SK-N-SH (cell line): ENCODE data around the gene EFCAB12. TPM values are rescaled to one million over a fixed set of nuclear protein-coding genes. Genes with fewer than 3 reads are reported as not detected.

ENCODE experiments used
- CTCF ChIA-PET: fragments of 300-600, 350-600 bp; formaldehyde crosslinking; extraction: SDS; loops from one replicate; lab custom pipeline; 2021; lab: Yijun Ruan, JAX
- POLR2A ChIA-PET: fragments of 350-600 bp; sonication (Branson Sonifier 250); formaldehyde crosslinking; extraction: SDS; loops from one replicate; lab custom pipeline; 2020; ENCODE audit warnings: antibody characterized with exemption, inconsistent platforms; lab: Yijun Ruan, JAX
- DNase-seq: peaks from one replicate; pipeline ENCODE4 v3.0.0; 2012
- H2AFZ ChIP-seq: fragments of 200-600 bp; sonication (generic); 2 replicates; pipeline ENCODE4 v1.8.1; 2016; ENCODE audit warnings: antibody characterized with exemption, mild to moderate bottlenecking, low read depth
- H3F3A ChIP-seq: fragments of 200-600 bp; sonication (generic); replicated peaks from 2 replicates; pipeline ENCODE3; 2016; ENCODE audit warnings: antibody characterized with exemption, mild to moderate bottlenecking; ENCODE audit not compliant: insufficient read depth
- H3K27ac ChIP-seq, 2 experiments: fragments of 200-500 bp in 1 of 2; fragments of 200-600 bp in 1 of 2; sonication (Bioruptor generic) in 1 of 2; sonication (generic), shearing (Covaris generic) in 1 of 2; 2 replicates each; pipeline versions ENCODE4 v1.5.1 to v1.6.1; 2014 to 2016; ENCODE audit warnings: low read depth in 2 of 2, inconsistent platforms in 1 of 2, low read length in 1 of 2, mild to moderate bottlenecking in 1 of 2, mixed read lengths in 1 of 2
- H3K27me3 ChIP-seq: fragments of 200-600 bp; sonication (generic), shearing (Covaris generic); 2 replicates; pipeline ENCODE4 v1.6.1; 2016; ENCODE audit warnings: mixed run types; ENCODE audit not compliant: insufficient read depth
- H3K36me3 ChIP-seq, 2 experiments: fragments of 200-500 bp in 1 of 2; fragments of 200-600 bp in 1 of 2; sonication (Bioruptor generic) in 1 of 2; sonication (generic) in 1 of 2; replicated peaks in 1 of 2; 2 replicates each; pipeline versions ENCODE3 to v1.5.1; 2014 to 2016; ENCODE audit warnings: low read length in 1 of 2, mild to moderate bottlenecking in 1 of 2; ENCODE audit not compliant: insufficient read depth in 2 of 2, control insufficient read depth in 1 of 2
- H3K4me1 ChIP-seq, 2 experiments: fragments of 200-500 bp in 1 of 2; fragments of 200-600 bp in 1 of 2; sonication (Bioruptor generic) in 1 of 2; sonication (generic), shearing (Covaris generic) in 1 of 2; 2 replicates each; pipeline versions ENCODE4 v1.5.1 to v1.6.1; 2014 to 2016; ENCODE audit warnings: low read depth in 1 of 2, low read length in 1 of 2, mixed run types in 1 of 2; ENCODE audit not compliant: insufficient read depth in 2 of 2, control insufficient read depth in 1 of 2
- H3K4me2 ChIP-seq: fragments of 200-600 bp; sonication (generic), shearing (Covaris generic); 2 replicates; pipeline ENCODE4 v1.6.1; 2017; ENCODE audit warnings: mixed run types
- H3K4me3 ChIP-seq, 2 experiments: fragments of 200-500 bp in 1 of 2; fragments of 200-600 bp in 1 of 2; sonication (Bioruptor generic) in 1 of 2; sonication (generic), shearing (Covaris generic) in 1 of 2; 2 replicates each; pipeline versions ENCODE4 v1.5.1 to v1.8.1; 2014 to 2016; ENCODE audit warnings: low read depth in 2 of 2, inconsistent platforms in 1 of 2, low read length in 1 of 2, mild to moderate bottlenecking in 1 of 2, mixed read lengths in 1 of 2, moderate library complexity in 1 of 2
- H3K79me2 ChIP-seq: fragments of 200-600 bp; sonication (generic); 2 replicates; pipeline ENCODE4 v1.8.1; 2017; ENCODE audit warnings: mild to moderate bottlenecking; ENCODE audit not compliant: insufficient read depth
- H3K9ac ChIP-seq: fragments of 200-600 bp; sonication (generic); 2 replicates; pipeline ENCODE4 v1.6.1; 2017; ENCODE audit warnings: mixed run types
- H3K9me2 ChIP-seq: fragments of 200-600 bp; sonication (generic); 2 replicates; pipeline ENCODE4 v1.6.1; 2017; ENCODE audit warnings: mixed run types
- H3K9me3 ChIP-seq: fragments of 200-600 bp; sonication (generic); 2 replicates; pipeline ENCODE4 v1.6.1; 2017; ENCODE audit warnings: mixed run types, mild to moderate bottlenecking, moderate library complexity
- H4K20me1 ChIP-seq: fragments of 200-600 bp; sonication (generic); 2 replicates; pipeline ENCODE4 v1.6.1; 2017; ENCODE audit warnings: mild to moderate bottlenecking, mixed run types; ENCODE audit not compliant: insufficient read depth
- ELF1 ChIP-seq: IDR thresholded peaks from 2 replicates; pipeline ENCODE4 v1.4.0; 2012
- GATA2 ChIP-seq: sonication (generic); formaldehyde crosslinking; IDR thresholded peaks from 2 replicates; pipeline ENCODE4 v1.5.0; 2020; ENCODE audit warnings: mild to moderate bottlenecking, missing genetic modification reagents
- MEF2A ChIP-seq: IDR thresholded peaks from 2 replicates; pipeline ENCODE4 v1.4.0; 2012; ENCODE audit warnings: low read depth, borderline replicate concordance
- POLR2AphosphoS5 ChIP-seq: IDR thresholded peaks from 2 replicates; pipeline ENCODE4 v1.6.1; 2012; ENCODE audit warnings: low read depth, low read length
- REST ChIP-seq: IDR thresholded peaks from 2 replicates; pipeline ENCODE4 v1.6.1; 2012; ENCODE audit warnings: mild to moderate bottlenecking, low read depth, low read length, moderate library complexity
- SMC3 ChIP-seq: IDR thresholded peaks from 2 replicates; pipeline ENCODE4 v1.6.1; 2012; ENCODE audit warnings: low read depth, low read length, improper control_type of control experiment
- TAF1 ChIP-seq: IDR thresholded peaks from 2 replicates; pipeline ENCODE4 v1.6.1; 2012; ENCODE audit warnings: low read depth, mild to moderate bottlenecking, low read length, moderate library complexity, borderline replicate concordance
- TCF12 ChIP-seq: IDR thresholded peaks from 2 replicates; pipeline ENCODE4 v1.4.0; 2012
- WGBS: methylation state at CpG from one replicate; pipeline ENCODE4 v1.1.6; 2017; ENCODE audit warnings: low lambda C conversion rate; 5-methylcytosine and 5-hydroxymethylcytosine counted together
- polyA plus RNA-seq, 3 experiments: library from polyadenylated mRNA; depleted of rRNA; stranded (reverse); fragments of >200 nt; gene quantifications; 2 replicates each; pipeline ENCODE4 v1.2.3, GENCODE V29; 2012
- TF ChIP-seq, protein P1 (sequence below): fragments of 150-350 bp; IDR thresholded peaks from 2 replicates; pipeline ENCODE4 v1.6.1; 2016; ENCODE audit warnings: mild to moderate bottlenecking, low read depth, low read length
- TF ChIP-seq, protein P2 (sequence below): IDR thresholded peaks from 2 replicates; pipeline ENCODE4 v1.4.0; 2012; ENCODE audit warnings: low read depth, borderline replicate concordance

EFCAB12 gene
- polyA plus RNA-seq, 1 of the 3 experiments (the other 2 are of a cell fraction) = 0.38 TPM

- WGBS = 68% methylated on average over 4 of the region's 5 CpGs
- Histone ChIP-seq H3K4me3 (no peak overlapping the region), H3K27ac (no peak overlapping the region), H3K4me1 (peaks cover 0 to 10% of the 10 kb centered on the region in 2 experiments; a peak in 1 of 4 replicates), H3K9ac (no peak overlapping the region), H3K79me2 (no peaks in the 10 kb centered on the region), H3K4me2 (no peak overlapping the region), H3K27me3 (no peaks in the 10 kb centered on the region), H3K36me3 (no peaks in the 10 kb centered on the region), H3F3A (no peaks in the 10 kb centered on the region), H3K9me3 (no peaks in the 10 kb centered on the region), H3K9me2 (no peaks in the 10 kb centered on the region), H2AFZ (no peak overlapping the region), H4K20me1 (no peaks in the 10 kb centered on the region)
- TF ChIP-seq TAF1 = no peak
- no peak for TF ChIP-seq POLR2AphosphoS5
- no peak for TF ChIP-seq TCF12
- TF ChIP-seq ELF1 = no peak
- TF ChIP-seq MEF2A = no peak
- TF ChIP-seq, protein P1, sequence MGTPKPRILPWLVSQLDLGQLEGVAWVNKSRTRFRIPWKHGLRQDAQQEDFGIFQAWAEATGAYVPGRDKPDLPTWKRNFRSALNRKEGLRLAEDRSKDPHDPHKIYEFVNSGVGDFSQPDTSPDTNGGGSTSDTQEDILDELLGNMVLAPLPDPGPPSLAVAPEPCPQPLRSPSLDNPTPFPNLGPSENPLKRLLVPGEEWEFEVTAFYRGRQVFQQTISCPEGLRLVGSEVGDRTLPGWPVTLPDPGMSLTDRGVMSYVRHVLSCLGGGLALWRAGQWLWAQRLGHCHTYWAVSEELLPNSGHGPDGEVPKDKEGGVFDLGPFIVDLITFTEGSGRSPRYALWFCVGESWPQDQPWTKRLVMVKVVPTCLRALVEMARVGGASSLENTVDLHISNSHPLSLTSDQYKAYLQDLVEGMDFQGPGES = no peak
- TF ChIP-seq SMC3 = no peak
- TF ChIP-seq, protein P2, sequence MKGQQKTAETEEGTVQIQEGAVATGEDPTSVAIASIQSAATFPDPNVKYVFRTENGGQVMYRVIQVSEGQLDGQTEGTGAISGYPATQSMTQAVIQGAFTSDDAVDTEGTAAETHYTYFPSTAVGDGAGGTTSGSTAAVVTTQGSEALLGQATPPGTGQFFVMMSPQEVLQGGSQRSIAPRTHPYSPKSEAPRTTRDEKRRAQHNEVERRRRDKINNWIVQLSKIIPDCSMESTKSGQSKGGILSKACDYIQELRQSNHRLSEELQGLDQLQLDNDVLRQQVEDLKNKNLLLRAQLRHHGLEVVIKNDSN = no peak
- no peak for TF ChIP-seq GATA2
- TF ChIP-seq REST = no peak
- no peak for DNase-seq
- POLR2A ChIA-PET = interaction anchor here (1.0 kb wide), 1 partner anchor 37 kb away, joined by 4 read pairs; a partner anchor contains a TSS
- CTCF ChIA-PET = interaction anchor here (1.2 to 1.5 kb wide), 2 partner anchors 37 to 589 kb away, joined by 3 to 4 read pairs; no protein-coding TSS in a partner anchor
Observed at GRCh38 chr3:129353589-129353941, 74.9 kb downstream of the EFCAB12 start.
